ENCODE measurements around the gene TRPV4.

GRCh38 chr12:109735825-109736551, 97.2 kb downstream of the TRPV4 start:
- TF ChIP-seq CTCF (IDR thresholded peaks at IDR 0.05): no peak
- no peak for TF ChIP-seq POLR2A (IDR thresholded peaks at IDR 0.05)
